GM21529 (cell line): ENCODE data around the gene CDH18.

Experiments used
- ATAC-seq: cut with Tn5 transposase; IDR thresholded peaks from one replicate; pipeline ENCODE4 v1.9.1; 2021; ENCODE audit not compliant: unreplicated experiment

CDH18 gene, protein sequence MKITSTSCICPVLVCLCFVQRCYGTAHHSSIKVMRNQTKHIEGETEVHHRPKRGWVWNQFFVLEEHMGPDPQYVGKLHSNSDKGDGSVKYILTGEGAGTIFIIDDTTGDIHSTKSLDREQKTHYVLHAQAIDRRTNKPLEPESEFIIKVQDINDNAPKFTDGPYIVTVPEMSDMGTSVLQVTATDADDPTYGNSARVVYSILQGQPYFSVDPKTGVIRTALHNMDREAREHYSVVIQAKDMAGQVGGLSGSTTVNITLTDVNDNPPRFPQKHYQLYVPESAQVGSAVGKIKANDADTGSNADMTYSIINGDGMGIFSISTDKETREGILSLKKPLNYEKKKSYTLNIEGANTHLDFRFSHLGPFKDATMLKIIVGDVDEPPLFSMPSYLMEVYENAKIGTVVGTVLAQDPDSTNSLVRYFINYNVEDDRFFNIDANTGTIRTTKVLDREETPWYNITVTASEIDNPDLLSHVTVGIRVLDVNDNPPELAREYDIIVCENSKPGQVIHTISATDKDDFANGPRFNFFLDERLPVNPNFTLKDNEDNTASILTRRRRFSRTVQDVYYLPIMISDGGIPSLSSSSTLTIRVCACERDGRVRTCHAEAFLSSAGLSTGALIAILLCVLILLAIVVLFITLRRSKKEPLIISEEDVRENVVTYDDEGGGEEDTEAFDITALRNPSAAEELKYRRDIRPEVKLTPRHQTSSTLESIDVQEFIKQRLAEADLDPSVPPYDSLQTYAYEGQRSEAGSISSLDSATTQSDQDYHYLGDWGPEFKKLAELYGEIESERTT

DNA sequence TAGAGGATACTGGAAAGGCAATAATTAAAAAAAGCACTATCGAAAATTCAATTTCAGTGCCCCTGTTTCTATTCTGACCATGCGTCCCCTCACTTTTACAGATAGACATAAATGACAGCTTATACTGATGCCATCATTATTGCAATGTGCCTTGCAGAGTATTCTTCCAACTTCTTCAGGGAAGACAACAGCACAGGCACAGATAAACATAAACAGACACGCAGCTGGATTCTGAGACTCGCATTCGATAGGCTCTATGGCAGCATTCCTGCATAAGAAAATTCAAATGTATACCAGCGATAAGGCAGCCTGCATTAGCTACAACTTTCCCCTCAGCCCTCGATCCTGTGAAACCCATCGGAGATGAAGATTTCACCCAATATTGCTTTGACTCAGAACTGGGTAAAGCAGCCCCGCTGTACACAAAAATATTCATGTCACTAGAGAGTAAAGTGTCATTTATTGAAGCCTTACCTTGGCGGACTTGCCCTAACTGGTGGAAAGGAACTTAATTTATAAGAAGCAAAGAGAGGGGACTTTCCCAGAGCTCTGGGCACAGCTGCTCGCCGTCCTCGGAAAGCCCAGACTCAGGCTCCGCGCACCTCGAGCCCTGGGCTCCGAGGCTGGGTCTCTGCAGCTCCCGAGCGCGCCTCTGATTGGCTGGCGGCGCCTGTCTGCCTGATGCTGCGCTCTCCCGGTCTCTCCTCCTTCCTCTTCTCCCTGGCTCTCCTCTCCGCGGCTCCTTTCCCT, at the start of gene CDH18:
CDH18 (minus strand) TSS at position 589 of the 750 bp plus-strand sequence. CDS start 149,214 bp downstream, outside the sequence.
- no peak for ATAC-seq

DNA sequence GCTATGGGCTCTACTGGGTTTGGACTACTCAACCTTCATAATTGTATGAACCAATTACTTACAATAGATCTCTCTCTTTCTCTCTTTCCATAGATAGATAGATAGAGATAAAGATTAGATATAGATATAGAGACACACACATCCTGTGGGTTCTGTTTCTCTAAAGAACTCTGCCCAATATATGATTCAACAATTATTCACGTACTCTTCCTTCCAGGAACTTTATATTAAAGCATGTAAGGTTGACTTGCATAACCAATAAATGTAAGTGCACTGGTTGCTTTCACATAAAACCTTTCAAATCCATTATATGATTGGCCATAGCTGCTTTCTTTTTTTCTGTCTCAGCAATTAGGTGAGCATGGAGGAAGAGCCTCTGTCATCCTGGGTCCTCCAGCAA, 46.7 kb upstream of the CDH18 start:
- no peak for ATAC-seq

GRCh38 chr5:20033881-20034280, 45.9 kb upstream of the CDH18 start:
- ATAC-seq: no peak

DNA sequence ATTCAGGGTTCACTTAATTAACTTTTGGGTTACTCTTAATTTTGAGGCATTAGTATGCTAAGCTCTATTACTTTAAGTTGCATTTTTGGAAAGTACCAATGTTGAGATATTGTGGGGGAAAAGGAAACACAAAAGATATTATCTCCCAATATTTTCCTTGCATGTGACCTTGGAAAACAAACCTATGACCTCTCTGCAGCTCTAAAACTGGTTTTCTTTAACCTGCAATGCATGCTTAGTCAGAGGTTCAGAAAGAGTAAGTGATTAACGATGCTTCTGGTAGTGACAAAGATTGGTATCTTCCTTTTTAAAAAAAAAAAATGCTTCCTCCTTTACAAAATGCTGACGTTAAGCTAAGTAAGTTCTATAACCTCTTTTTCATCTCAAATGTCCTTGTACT, 44.9 kb upstream of the CDH18 start:
- no peak for ATAC-seq

GRCh38 chr5:20030125-20030524, 42.1 kb upstream of the CDH18 start:
- no peak for ATAC-seq

- no peak for ATAC-seq
Measured at GRCh38 chr5:20029266-20029665, 41.3 kb upstream of the CDH18 start.

GRCh38 chr5:20028506-20028905, 40.5 kb upstream of the CDH18 start:
- no peak for ATAC-seq

DNA sequence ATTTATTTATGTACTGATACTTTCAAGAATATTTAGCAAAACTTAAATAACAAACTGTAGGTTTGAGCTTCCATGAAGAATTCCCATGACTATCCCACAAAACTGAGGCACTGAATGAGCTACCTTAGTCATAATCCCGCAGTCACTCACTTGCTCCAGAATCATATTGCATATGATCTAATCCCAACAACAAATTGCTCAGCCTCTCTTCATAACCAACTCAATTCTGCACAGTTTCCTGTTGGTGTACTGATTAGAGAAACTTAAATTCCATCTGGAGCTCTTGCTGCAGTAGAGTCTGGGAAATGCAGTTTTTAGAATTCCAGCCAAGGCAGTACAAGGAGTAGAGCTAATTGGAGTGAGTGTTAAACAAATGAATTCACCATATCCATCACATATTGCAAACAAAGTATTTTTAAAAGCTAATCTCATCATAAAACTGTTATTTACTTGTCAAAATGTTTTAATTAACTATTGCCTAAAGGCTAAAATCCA, 35.7 kb upstream of the CDH18 start:
- no peak for ATAC-seq

DNA sequence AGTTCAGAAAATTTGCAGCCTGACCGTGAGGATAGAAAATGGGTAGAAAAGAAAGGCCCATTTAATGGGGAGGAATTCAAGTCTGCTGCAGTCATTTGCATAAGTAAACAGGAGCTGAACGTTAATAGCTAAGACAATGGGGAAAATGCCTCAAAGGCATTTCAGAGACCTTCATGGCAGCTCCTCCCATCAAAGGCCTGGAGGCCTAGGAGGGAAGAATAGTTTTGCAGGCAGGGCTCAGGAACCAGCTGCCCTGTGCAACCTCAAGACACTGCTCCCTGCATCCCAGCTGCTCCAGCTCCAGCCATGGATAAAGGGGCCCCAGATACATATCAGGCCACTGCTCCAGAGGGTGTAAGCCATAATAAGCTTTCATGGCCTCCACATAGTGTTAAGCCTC, 32.2 kb upstream of the CDH18 start:
- ATAC-seq: no peak

- ATAC-seq: no peak
Measured at GRCh38 chr5:20017021-20017420, 29.0 kb upstream of the CDH18 start.

DNA sequence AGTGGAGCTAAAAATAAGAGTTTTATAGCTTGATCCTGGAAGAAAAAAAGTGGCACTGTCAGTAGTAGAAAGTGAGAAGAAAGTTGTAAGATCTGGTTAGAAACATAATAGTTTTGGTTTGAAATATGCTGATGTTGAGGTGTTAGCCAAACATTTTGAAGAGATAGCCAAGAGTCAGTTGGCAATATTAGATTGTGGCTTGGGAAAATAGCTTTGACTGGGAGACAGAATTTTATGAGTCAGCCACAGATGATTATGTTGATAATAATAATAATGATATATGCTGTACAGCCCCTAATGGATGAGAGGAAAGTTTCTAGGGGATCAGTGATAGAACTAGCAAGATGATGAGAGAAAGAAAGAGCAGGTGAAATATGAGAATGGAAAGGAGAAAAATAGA, 12.4 kb upstream of the CDH18 start:
- no peak for ATAC-seq

DNA sequence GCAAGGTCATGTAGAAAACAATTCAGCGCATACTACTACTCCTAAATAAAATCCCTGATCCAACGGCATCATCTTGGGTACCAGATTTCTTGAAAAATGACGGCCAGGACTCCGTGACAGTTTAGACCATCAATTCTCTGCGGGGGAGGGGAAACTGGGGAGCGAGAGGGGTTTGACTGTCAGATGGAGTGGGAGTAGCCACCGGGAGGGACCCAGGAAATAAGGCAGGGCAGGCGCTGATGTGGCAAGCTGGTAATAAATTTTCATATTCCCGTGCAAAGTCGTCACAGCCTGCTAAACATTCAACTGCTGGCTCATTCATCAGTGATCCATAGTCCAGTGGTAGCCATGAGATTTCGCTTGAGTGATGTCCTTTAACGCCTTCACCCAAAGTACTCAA, 457 bp upstream of the CDH18 start:
- no peak for ATAC-seq

GRCh38 chr5:19986806-19987205, 1.2 kb downstream of the CDH18 start:
- no peak for ATAC-seq

- no peak for ATAC-seq
Measured at GRCh38 chr5:19986031-19986619, 1.9 kb downstream of the CDH18 start.

- ATAC-seq: no peak
Measured at GRCh38 chr5:19978476-19978875, 9.5 kb downstream of the CDH18 start.

DNA sequence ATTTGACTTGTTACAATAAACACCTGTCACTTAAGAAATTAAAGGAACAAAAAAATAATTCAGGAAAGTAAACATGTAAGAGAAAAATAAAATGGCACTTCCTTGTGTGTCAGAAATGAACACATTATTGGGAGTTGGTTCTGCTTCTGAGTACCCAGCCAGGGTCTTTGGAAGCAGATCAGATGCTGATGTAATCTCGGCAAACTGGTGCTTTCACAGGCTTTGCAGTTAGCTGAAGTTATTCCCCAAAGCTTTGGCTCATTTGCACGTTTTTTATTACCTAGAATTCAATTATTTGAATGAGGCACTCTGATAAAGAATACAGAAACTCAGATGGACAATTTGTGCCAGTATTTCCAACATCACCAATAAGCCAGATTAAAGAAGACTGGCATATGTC, 10.9 kb downstream of the CDH18 start:
- no peak for ATAC-seq

DNA sequence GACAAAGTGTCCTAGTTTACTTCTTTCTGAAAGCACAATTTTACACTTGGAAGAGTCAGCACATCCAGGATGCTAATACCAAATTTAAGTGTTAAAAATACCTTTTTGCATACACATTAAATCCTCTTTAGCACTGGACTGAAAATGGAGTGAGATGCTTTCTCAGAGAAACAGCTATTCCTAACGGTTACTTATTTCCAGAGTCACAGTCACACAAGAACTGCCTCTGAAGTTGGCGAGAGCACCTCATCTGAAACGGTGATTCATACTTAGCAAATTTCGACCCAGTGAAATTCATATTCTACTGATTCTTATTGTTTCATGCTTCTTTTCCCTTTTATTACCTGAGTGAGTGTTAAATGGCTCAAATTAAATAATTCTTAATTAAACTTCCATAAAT, 12.2 kb downstream of the CDH18 start:
- ATAC-seq: no peak

- no peak for ATAC-seq
Measured at GRCh38 chr5:19960451-19960850, 27.5 kb downstream of the CDH18 start.

DNA sequence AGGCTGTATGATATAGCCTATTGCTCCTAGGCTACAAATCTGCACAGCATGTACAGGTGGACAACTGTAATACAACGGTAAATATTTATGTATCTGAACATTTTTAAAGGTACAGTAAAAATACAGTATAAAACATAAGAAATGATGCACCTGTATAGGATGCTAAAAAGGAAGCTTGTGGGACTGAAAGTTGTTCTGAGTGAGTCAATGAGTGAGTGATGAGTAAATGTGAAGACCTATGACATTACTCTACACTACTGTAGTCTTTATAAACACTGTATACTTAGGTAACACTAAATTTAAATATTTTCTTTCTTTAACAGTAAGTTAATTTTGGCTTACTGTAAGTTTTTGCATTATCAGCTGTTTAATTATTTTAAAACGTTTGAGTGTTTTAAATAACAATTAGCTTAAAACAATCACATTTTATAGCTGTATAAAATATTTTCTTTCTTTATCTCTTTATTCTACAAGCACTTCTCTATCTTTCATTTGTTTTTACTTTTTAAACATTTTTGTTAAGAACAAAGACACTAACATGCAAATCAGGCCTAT, 28.1 kb downstream of the CDH18 start:
- ATAC-seq: no peak

DNA sequence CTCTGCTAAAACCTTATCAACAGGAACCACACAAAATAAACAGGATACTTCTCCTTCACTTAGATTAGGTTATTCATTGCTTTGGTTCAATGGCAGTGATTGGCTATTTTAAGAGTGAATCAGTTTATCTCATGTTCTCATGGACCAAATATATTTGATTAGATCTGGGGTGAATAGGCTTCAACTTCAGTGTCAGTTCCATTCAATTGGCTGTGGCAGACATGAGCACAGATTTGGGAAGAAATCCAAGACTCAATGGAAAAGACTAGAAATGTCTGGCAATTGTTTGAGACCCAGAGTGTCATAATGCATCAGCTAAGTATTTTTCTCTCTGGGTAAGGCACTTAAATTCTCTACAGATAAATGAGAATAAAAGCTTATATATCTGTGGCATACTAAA, 37.1 kb downstream of the CDH18 start:
- no peak for ATAC-seq

GRCh38 chr5:19940192-19940591, 47.8 kb downstream of the CDH18 start:
- no peak for ATAC-seq
